Measurements from ENCODE around the gene OSBP.

DNA sequence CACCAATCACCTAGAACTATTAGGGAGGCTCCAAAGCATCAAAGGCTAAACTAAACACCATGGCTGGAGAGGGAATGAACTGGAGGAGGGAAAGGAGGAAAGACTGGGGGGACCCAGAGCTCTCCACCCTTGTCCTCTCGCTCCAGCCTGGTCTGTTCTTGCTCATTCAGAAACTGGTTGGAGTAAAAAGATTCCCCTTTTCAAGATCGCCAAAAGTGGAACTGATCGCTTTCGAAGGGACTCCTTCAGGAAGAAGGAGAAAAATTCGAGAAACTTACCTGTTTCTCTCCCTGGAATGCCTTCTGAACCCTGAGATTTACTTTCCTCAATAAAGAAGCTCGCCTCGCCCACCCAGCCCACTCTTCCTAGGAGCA, 57.3 kb downstream of the OSBP start:
- no peak for TF ChIP-seq FOXM1 (IDR thresholded peaks at IDR 0.05; ENCODE audit: borderline replicate concordance)
- TF ChIP-seq BHLHE40 (IDR thresholded peaks at IDR 0.05; ENCODE audit: borderline replicate concordance): no peak
- no peak for TF ChIP-seq FOXK2 (IDR thresholded peaks at IDR 0.05)
- no peak for TF ChIP-seq L3MBTL2 (conservative IDR thresholded peaks at IDR 0.05)
- no peak for TF ChIP-seq SUZ12 (IDR thresholded peaks at IDR 0.05)
- no peak for TF ChIP-seq CTBP1 (IDR thresholded peaks at IDR 0.05; ENCODE audit: borderline replicate concordance)
- TF ChIP-seq SP1 (IDR thresholded peaks at IDR 0.05): no peak
- no peak for TF ChIP-seq FOXA1 (IDR thresholded peaks at IDR 0.05)
- no peak for TF ChIP-seq TARDBP (IDR thresholded peaks at IDR 0.05)
